AG04450 (cell line): ENCODE results near the gene NFYA. TPM values are rescaled to one million over a fixed set of nuclear protein-coding genes. Genes with fewer than 3 reads are reported as not detected.

ENCODE experiments used
- CTCF ChIA-PET: fragments of 300-600, 350-600 bp; formaldehyde crosslinking; extraction: SDS; loops from one replicate; lab custom pipeline; 2022; ENCODE audit warnings: antibody characterized with exemption, inconsistent platforms; lab: Charles Lee
- POLR2A ChIA-PET: fragments of 350-600 bp; formaldehyde crosslinking; extraction: SDS; loops from one replicate; lab custom pipeline; 2021; ENCODE audit warnings: antibody characterized with exemption, inconsistent platforms; lab: Yijun Ruan, JAX
- DNase-seq: peaks from one replicate; pipeline ENCODE4 v3.0.0-alpha.2; 2011; ENCODE audit warnings: low read depth, low spot score
- H3K27ac ChIP-seq: one replicate; pipeline ENCODE4 v1.5.1; 2012; ENCODE audit warnings: low read depth, low read length, control low read depth
- H3K27me3 ChIP-seq: one replicate; pipeline ENCODE4 v1.6.0; 2012; ENCODE audit warnings: low read length; ENCODE audit not compliant: control insufficient read depth, insufficient read depth
- H3K4me3 ChIP-seq: 2 replicates; pipeline ENCODE4 v1.5.1; 2011; ENCODE audit warnings: mild to moderate bottlenecking, low read depth, low read length, control low read depth
- H3K9me3 ChIP-seq: 2 replicates; pipeline ENCODE4 v1.5.1; 2012; ENCODE audit warnings: low read length; ENCODE audit not compliant: control insufficient read depth, insufficient read depth
- polyA plus RNA-seq: library from polyadenylated mRNA; depleted of rRNA; stranded (reverse); fragments of >200 nt; gene quantifications from 2 replicates; pipeline ENCODE4 v1.2.3, GENCODE V29; 2011
- TF ChIP-seq, protein P1 (sequence below): IDR thresholded peaks from 2 replicates; pipeline ENCODE4 v1.5.1; 2011; ENCODE audit warnings: low read depth, low read length, control low read depth, inconsistent platforms

The NFYA gene
- polyA plus RNA-seq, 1 experiment = 10.1 TPM

DNA sequence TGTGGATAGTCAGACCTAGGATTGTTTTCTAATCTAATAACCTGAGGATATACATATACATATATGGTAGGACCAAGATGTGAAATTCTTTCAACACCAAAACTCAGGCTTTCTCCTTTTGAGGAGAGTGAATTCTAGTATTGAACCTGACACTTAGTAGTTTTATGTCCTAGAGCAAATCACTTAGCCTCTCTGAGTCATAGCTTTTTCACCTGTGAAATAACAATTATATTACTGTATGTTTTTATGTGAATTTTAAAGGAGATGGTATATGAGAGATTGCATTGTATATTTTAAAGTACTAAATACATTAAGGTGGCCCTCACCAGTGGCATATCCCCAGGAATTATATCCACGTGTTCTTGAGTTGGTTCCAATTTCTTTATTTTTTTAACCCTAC is 46.7 kb downstream of the NFYA start:
- H3K9me3 ChIP-seq = no peaks in the 10 kb centered on the region
- ChIA-PET CTCF (interaction anchor here (1.2 kb wide), 1 partner anchor 27 kb away, joined by 3 read pairs; no protein-coding TSS in a partner anchor), POLR2A (no interaction called here)
- H3K27ac ChIP-seq = no peak overlapping the region
- no peaks in the 10 kb centered on the region for H3K27me3 ChIP-seq
- no peak overlapping the region for H3K4me3 ChIP-seq
- DNase-seq = no peak
- TF ChIP-seq, protein P1, sequence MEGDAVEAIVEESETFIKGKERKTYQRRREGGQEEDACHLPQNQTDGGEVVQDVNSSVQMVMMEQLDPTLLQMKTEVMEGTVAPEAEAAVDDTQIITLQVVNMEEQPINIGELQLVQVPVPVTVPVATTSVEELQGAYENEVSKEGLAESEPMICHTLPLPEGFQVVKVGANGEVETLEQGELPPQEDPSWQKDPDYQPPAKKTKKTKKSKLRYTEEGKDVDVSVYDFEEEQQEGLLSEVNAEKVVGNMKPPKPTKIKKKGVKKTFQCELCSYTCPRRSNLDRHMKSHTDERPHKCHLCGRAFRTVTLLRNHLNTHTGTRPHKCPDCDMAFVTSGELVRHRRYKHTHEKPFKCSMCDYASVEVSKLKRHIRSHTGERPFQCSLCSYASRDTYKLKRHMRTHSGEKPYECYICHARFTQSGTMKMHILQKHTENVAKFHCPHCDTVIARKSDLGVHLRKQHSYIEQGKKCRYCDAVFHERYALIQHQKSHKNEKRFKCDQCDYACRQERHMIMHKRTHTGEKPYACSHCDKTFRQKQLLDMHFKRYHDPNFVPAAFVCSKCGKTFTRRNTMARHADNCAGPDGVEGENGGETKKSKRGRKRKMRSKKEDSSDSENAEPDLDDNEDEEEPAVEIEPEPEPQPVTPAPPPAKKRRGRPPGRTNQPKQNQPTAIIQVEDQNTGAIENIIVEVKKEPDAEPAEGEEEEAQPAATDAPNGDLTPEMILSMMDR = no peak

DNA sequence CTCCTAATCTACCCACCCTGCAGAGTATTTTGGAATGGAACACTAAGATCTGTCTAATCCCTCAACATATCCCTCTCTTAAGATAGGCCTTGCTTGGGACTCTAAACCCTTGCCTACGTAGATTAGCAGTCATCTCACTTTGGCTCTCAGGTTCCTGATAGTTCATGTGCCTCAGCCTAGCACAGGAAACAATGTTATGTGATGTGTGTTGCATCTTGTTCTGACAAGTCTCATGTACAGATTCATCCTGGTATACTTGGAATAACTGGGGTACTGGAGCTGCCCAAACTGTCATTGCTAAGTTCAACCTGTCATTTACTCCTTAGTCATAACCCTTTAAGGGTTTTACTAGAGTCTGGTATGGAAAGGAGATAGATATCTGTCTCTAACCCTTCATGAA is 47.3 kb downstream of the NFYA start:
- DNase-seq = no peak
- Histone ChIP-seq H3K4me3 (no peak overlapping the region), H3K27me3 (no peaks in the 10 kb centered on the region), H3K27ac (no peak overlapping the region), H3K9me3 (no peaks in the 10 kb centered on the region)
- POLR2A ChIA-PET = no interaction called here
- TF ChIP-seq, protein P1 = no peak
- CTCF ChIA-PET = interaction anchor here (0.5 to 1.2 kb wide), 2 partner anchors 27 to 143 kb away, joined by 3 to 4 read pairs; no protein-coding TSS in a partner anchor

- peak; percentile 6 for DNase-seq
Observed at GRCh38 chr6:41122373-41122772, 49.6 kb downstream of the NFYA start.

DNA sequence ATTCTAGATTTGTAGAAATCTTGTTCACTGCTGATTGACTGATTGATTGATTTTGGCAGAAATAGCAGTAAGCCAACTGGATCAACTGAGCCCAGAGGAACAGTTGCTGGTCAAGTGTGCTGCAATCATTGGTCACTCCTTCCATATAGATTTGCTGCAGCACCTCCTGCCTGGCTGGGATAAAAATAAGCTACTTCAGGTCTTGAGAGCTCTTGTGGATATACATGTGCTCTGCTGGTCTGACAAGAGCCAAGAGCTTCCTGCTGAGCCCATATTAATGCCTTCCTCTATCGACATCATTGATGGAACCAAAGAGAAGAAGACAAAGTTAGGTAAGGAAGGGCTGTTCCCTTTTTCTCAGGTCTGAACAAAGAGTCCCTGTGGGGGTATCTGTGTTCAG is 50.1 kb downstream of the NFYA start:
- Histone ChIP-seq H3K4me3 (no peak overlapping the region), H3K27ac (no peak overlapping the region), H3K27me3 (no peaks in the 10 kb centered on the region), H3K9me3 (no peaks in the 10 kb centered on the region)
- POLR2A ChIA-PET = no interaction called here
- no peak for DNase-seq
- TF ChIP-seq, protein P1 = no peak
- CTCF ChIA-PET = no interaction called here

More at GRCh38 chr6:41122373-41122772, 49.6 kb downstream of the NFYA start:
- ChIA-PET CTCF (no interaction called here), POLR2A (no interaction called here)
- TF ChIP-seq, protein P1 = no peak
- H3K27me3 ChIP-seq = no peaks in the 10 kb centered on the region
- H3K27ac ChIP-seq = no peak overlapping the region
- no peak overlapping the region for H3K4me3 ChIP-seq
- no peaks in the 10 kb centered on the region for H3K9me3 ChIP-seq

DNA sequence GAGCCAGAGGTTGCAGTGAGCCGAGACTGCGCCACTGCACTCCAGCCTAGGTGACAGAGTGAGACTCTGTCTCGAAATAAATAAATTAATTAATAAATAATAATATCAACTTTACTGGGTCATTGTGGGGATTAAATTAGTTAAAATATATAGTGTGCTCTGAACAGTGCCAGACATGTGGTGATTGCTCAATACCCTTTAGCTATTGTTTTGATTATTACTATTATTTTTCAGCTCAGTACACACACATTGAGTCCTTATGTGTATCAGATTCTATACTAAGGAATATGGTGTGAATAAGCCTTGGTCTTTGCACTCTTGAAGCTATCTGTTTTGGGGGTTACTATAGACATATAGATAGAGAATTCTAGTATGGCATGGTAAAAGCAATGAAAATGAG is 52.5 kb downstream of the NFYA start:
- CTCF ChIA-PET = interaction anchor here (1.1 kb wide), 2 partner anchors 33 to 57 kb away, joined by 3 read pairs; no protein-coding TSS in a partner anchor
- TF ChIP-seq, protein P1 = no peak
- no peak overlapping the region for H3K4me3 ChIP-seq
- no peaks in the 10 kb centered on the region for H3K27me3 ChIP-seq
- POLR2A ChIA-PET = no interaction called here
- no peak for DNase-seq
- H3K27ac ChIP-seq = no peak overlapping the region
- no peaks in the 10 kb centered on the region for H3K9me3 ChIP-seq
